Measurements from ENCODE around the gene CYTH2.

Gene CYTH2

GRCh38 chr19:48469289-48469881 is at the start of gene CYTH2:
TSS of gene CYTH2 (plus strand) at chr19:48469369. CDS start at chr19:48469508, 139 bp downstream.
- no peaks in the 10 kb centered on the region for H3K27me3 ChIP-seq (ENCODE audit: control insufficient read depth, insufficient read depth, low read length)
- H3K4me1 ChIP-seq (ENCODE audit: control insufficient read depth, insufficient read depth, low read length): peaks cover 9% of the 10 kb centered on the region
- H3K27ac ChIP-seq (ENCODE audit: low read depth, low read length): peak within 1 kb of the TSS; percentile 98
- H3K4me3 ChIP-seq (ENCODE audit: low read length): peak within 1 kb of the TSS; percentile 86
- H3K9ac ChIP-seq (ENCODE audit: low read length): peak within 1 kb of the TSS; percentile 87
- H3K36me3 ChIP-seq (ENCODE audit: control insufficient read depth, insufficient read depth, low read length): peaks cover 27% of the 10 kb centered on the region

GRCh38 chr19:48421548-48421947 is 47.6 kb upstream of the CYTH2 start:
- Histone ChIP-seq H3K4me1 (ENCODE audit: control insufficient read depth, insufficient read depth, low read length) (no peaks in the 10 kb centered on the region), H3K27ac (ENCODE audit: low read depth, low read length) (no peak overlapping the region), H3K36me3 (ENCODE audit: control insufficient read depth, insufficient read depth, low read length) (no peaks in the 10 kb centered on the region), H3K27me3 (ENCODE audit: control insufficient read depth, insufficient read depth, low read length) (no peaks in the 10 kb centered on the region), H3K9ac (ENCODE audit: low read length) (no peak overlapping the region), H3K4me3 (ENCODE audit: low read length) (no peak overlapping the region)

GRCh38 chr19:48424694-48425219 is 44.4 kb upstream of the CYTH2 start:
- Histone ChIP-seq H3K4me3 (ENCODE audit: low read length) (no peak overlapping the region), H3K27ac (ENCODE audit: low read depth, low read length) (no peak overlapping the region), H3K36me3 (ENCODE audit: control insufficient read depth, insufficient read depth, low read length) (no peaks in the 10 kb centered on the region), H3K4me1 (ENCODE audit: control insufficient read depth, insufficient read depth, low read length) (no peaks in the 10 kb centered on the region), H3K9ac (ENCODE audit: low read length) (no peak overlapping the region), H3K27me3 (ENCODE audit: control insufficient read depth, insufficient read depth, low read length) (no peaks in the 10 kb centered on the region)

GRCh38 chr19:48428670-48429069 is 40.5 kb upstream of the CYTH2 start:
- Histone ChIP-seq H3K4me3 (ENCODE audit: low read length) (no peak overlapping the region), H3K4me1 (ENCODE audit: control insufficient read depth, insufficient read depth, low read length) (no peaks in the 10 kb centered on the region), H3K27me3 (ENCODE audit: control insufficient read depth, insufficient read depth, low read length) (no peaks in the 10 kb centered on the region), H3K27ac (ENCODE audit: low read depth, low read length) (no peak overlapping the region), H3K9ac (ENCODE audit: low read length) (no peak overlapping the region), H3K36me3 (ENCODE audit: control insufficient read depth, insufficient read depth, low read length) (no peaks in the 10 kb centered on the region)

- Histone ChIP-seq H3K36me3 (ENCODE audit: control insufficient read depth, insufficient read depth, low read length) (no peaks in the 10 kb centered on the region), H3K4me3 (ENCODE audit: low read length) (no peak overlapping the region), H3K27me3 (ENCODE audit: control insufficient read depth, insufficient read depth, low read length) (peaks cover 4% of the 10 kb centered on the region), H3K9ac (ENCODE audit: low read length) (no peak overlapping the region), H3K4me1 (ENCODE audit: control insufficient read depth, insufficient read depth, low read length) (no peaks in the 10 kb centered on the region), H3K27ac (ENCODE audit: low read depth, low read length) (no peak overlapping the region)
Measured at GRCh38 chr19:48433337-48433736, 35.8 kb upstream of the CYTH2 start.

- no peak overlapping the region for H3K9ac ChIP-seq (ENCODE audit: low read length)
- H3K4me1 ChIP-seq (ENCODE audit: control insufficient read depth, insufficient read depth, low read length): no peaks in the 10 kb centered on the region
- no peaks in the 10 kb centered on the region for H3K36me3 ChIP-seq (ENCODE audit: control insufficient read depth, insufficient read depth, low read length)
- no peak overlapping the region for H3K4me3 ChIP-seq (ENCODE audit: low read length)
- no peak overlapping the region for H3K27ac ChIP-seq (ENCODE audit: low read depth, low read length)
- peaks cover 6% of the 10 kb centered on the region for H3K27me3 ChIP-seq (ENCODE audit: control insufficient read depth, insufficient read depth, low read length)
Measured at GRCh38 chr19:48436586-48436985, 32.6 kb upstream of the CYTH2 start.

- Histone ChIP-seq H3K4me3 (ENCODE audit: low read length) (no peak overlapping the region), H3K27me3 (ENCODE audit: control insufficient read depth, insufficient read depth, low read length) (peaks cover 18% of the 10 kb centered on the region), H3K4me1 (ENCODE audit: control insufficient read depth, insufficient read depth, low read length) (peaks cover 8% of the 10 kb centered on the region), H3K9ac (ENCODE audit: low read length) (no peak overlapping the region), H3K36me3 (ENCODE audit: control insufficient read depth, insufficient read depth, low read length) (no peaks in the 10 kb centered on the region), H3K27ac (ENCODE audit: low read depth, low read length) (no peak overlapping the region)
Measured at GRCh38 chr19:48441360-48442050, 27.7 kb upstream of the CYTH2 start.

- Histone ChIP-seq H3K9ac (ENCODE audit: low read length) (no peak overlapping the region), H3K4me3 (ENCODE audit: low read length) (no peak overlapping the region), H3K4me1 (ENCODE audit: control insufficient read depth, insufficient read depth, low read length) (peaks cover 8% of the 10 kb centered on the region), H3K27me3 (ENCODE audit: control insufficient read depth, insufficient read depth, low read length) (peaks cover 15% of the 10 kb centered on the region), H3K27ac (ENCODE audit: low read depth, low read length) (no peak overlapping the region), H3K36me3 (ENCODE audit: control insufficient read depth, insufficient read depth, low read length) (no peaks in the 10 kb centered on the region)
Measured at GRCh38 chr19:48442116-48443035, 26.8 kb upstream of the CYTH2 start.

GRCh38 chr19:48443256-48443655 is 25.9 kb upstream of the CYTH2 start:
- H3K4me1 ChIP-seq (ENCODE audit: control insufficient read depth, insufficient read depth, low read length): peaks cover 8% of the 10 kb centered on the region
- peaks cover 15% of the 10 kb centered on the region for H3K27me3 ChIP-seq (ENCODE audit: control insufficient read depth, insufficient read depth, low read length)
- no peak overlapping the region for H3K9ac ChIP-seq (ENCODE audit: low read length)
- H3K4me3 ChIP-seq (ENCODE audit: low read length): no peak overlapping the region
- H3K27ac ChIP-seq (ENCODE audit: low read depth, low read length): no peak overlapping the region
- H3K36me3 ChIP-seq (ENCODE audit: control insufficient read depth, insufficient read depth, low read length): peaks cover 3% of the 10 kb centered on the region

- peaks cover 7% of the 10 kb centered on the region for H3K36me3 ChIP-seq (ENCODE audit: control insufficient read depth, insufficient read depth, low read length)
- H3K9ac ChIP-seq (ENCODE audit: low read length): no peak overlapping the region
- no peak overlapping the region for H3K27ac ChIP-seq (ENCODE audit: low read depth, low read length)
- peaks cover 8% of the 10 kb centered on the region for H3K4me1 ChIP-seq (ENCODE audit: control insufficient read depth, insufficient read depth, low read length)
- peaks cover 15% of the 10 kb centered on the region for H3K27me3 ChIP-seq (ENCODE audit: control insufficient read depth, insufficient read depth, low read length)
- peak overlapping the region; percentile 44 for H3K4me3 ChIP-seq (ENCODE audit: low read length)
Measured at GRCh38 chr19:48443731-48444128, 25.4 kb upstream of the CYTH2 start.

- Histone ChIP-seq H3K27ac (ENCODE audit: low read depth, low read length) (no peak overlapping the region), H3K36me3 (ENCODE audit: control insufficient read depth, insufficient read depth, low read length) (peaks cover 12% of the 10 kb centered on the region), H3K4me1 (ENCODE audit: control insufficient read depth, insufficient read depth, low read length) (peaks cover 8% of the 10 kb centered on the region), H3K27me3 (ENCODE audit: control insufficient read depth, insufficient read depth, low read length) (peaks cover 15% of the 10 kb centered on the region), H3K4me3 (ENCODE audit: low read length) (peak overlapping the region; percentile 44), H3K9ac (ENCODE audit: low read length) (no peak overlapping the region)
Measured at GRCh38 chr19:48444129-48444935, 24.8 kb upstream of the CYTH2 start.

GRCh38 chr19:48444936-48445200 is 24.3 kb upstream of the CYTH2 start:
- H3K4me3 ChIP-seq (ENCODE audit: low read length): peak overlapping the region; percentile 68
- H3K36me3 ChIP-seq (ENCODE audit: control insufficient read depth, insufficient read depth, low read length): peaks cover 15% of the 10 kb centered on the region
- no peak overlapping the region for H3K27ac ChIP-seq (ENCODE audit: low read depth, low read length)
- peaks cover 15% of the 10 kb centered on the region for H3K27me3 ChIP-seq (ENCODE audit: control insufficient read depth, insufficient read depth, low read length)
- peaks cover 8% of the 10 kb centered on the region for H3K4me1 ChIP-seq (ENCODE audit: control insufficient read depth, insufficient read depth, low read length)
- H3K9ac ChIP-seq (ENCODE audit: low read length): no peak overlapping the region

All from rectal smooth muscle tissue (tissue), 1 donor.